SK-N-SH (cell line): Measurements from ENCODE around the gene ABHD2.

Experiments
- POLR2AphosphoS5 ChIP-seq: IDR thresholded peaks from 2 replicates; pipeline ENCODE4 v1.6.1; 2012; ENCODE audit warnings: low read depth, low read length
- RXRA ChIP-seq: IDR thresholded peaks from 2 replicates; pipeline ENCODE4 v1.4.0; 2012; ENCODE audit warnings: low read depth, mild to moderate bottlenecking, borderline replicate concordance

DNA sequence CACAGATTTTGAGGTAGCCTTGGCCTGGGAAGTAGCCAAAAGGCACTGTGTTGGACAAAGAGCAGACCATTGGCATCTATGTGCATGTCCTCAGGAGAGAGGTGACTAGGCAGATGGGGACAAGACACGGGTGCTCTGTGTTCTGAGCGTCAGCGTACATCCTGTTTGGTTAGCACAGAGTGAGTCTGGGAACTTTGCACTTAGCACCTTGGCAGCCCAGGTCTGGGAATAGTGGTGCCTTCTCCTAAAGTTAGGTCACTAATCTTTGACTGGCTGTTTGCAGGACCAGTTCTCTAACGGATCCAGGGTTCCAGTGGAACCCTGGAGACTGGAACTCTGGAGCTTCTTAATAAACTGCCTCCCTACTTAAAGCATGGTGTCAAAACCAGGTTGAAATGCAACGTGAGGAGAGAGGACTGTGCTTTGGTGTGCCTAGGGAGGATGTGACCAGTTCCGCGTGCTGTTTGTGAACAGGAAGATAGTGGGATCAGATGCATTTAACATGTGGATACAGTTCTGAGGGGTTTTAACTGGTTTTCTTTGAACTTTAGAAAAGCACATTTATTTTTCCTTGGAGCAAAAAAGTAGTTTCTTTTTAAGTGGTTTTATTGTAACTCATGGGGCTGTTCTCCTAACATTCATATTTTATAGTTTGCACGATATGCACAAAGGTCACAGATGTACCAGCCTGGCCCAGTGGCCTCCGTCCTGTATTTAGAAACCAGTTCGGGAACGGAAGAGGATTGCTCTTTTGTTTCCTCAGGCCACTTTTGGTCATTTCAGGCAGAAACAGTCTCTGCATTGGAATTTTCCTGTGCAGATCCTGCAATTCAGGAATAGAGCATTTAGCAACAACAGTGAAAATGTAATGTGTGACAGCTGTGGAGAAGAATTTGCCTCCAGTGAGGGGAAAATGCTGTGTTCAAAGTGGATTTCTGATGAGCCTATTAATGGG, 48.8 kb downstream of the ABHD2 start:
- no peak for TF ChIP-seq RXRA
- TF ChIP-seq POLR2AphosphoS5, result no peak
